DOHH2 (cell line): ENCODE measurements around the gene SMPDL3A.

Source experiments
- H3F3A ChIP-seq: fragments of 200-600 bp; sonication (generic), shearing (Covaris generic); 2 replicates; pipeline ENCODE4 v1.6.0; 2016; ENCODE audit warnings: antibody characterized with exemption, mild to moderate bottlenecking; ENCODE audit not compliant: control insufficient read depth, insufficient read depth
- H3K27ac ChIP-seq: fragments of 200-600 bp; sonication (generic); 2 replicates; pipeline ENCODE4 v1.5.1; 2014; ENCODE audit warnings: low read depth, mild to moderate bottlenecking, low read length, moderate library complexity
- H3K27me3 ChIP-seq: fragments of 200-600 bp; sonication (generic); 2 replicates; pipeline ENCODE4 v1.6.1; 2014; ENCODE audit warnings: mild to moderate bottlenecking, low read length, mixed read lengths; ENCODE audit not compliant: control insufficient read depth
- H3K36me3 ChIP-seq: fragments of 200-600 bp; sonication (generic); 2 replicates; pipeline ENCODE4 v1.6.1; 2014; ENCODE audit warnings: mild to moderate bottlenecking, low read length, moderate library complexity, mixed read lengths; ENCODE audit not compliant: control insufficient read depth
- H3K4me1 ChIP-seq: fragments of 200-600 bp; sonication (generic); 2 replicates; pipeline ENCODE4 v1.6.1; 2014; ENCODE audit warnings: mild to moderate bottlenecking, low read length, mixed read lengths; ENCODE audit not compliant: control insufficient read depth
- H3K4me2 ChIP-seq: fragments of 200-600 bp; sonication (generic); 2 replicates; pipeline ENCODE4 v1.6.0; 2014; ENCODE audit warnings: mild to moderate bottlenecking, low read length, moderate library complexity
- H3K4me3 ChIP-seq: fragments of 200-600 bp; sonication (generic); 2 replicates; pipeline ENCODE4 v1.5.1; 2014; ENCODE audit warnings: mild to moderate bottlenecking, low read length, mixed read lengths
- H3K79me2 ChIP-seq: fragments of 200-600 bp; sonication (generic); 2 replicates; pipeline ENCODE4 v1.6.1; 2014; ENCODE audit warnings: mild to moderate bottlenecking, low read length, mixed read lengths; ENCODE audit not compliant: control insufficient read depth
- H3K9me2 ChIP-seq: fragments of 200-600 bp; sonication (generic); replicated peaks from 2 replicates; pipeline ENCODE4 v1.6.1; 2014; ENCODE audit warnings: mild to moderate bottlenecking, low read length, mixed read lengths; ENCODE audit not compliant: control insufficient read depth
- H3K9me3 ChIP-seq: fragments of 200-600 bp; sonication (generic); 2 replicates; pipeline ENCODE4 v1.6.1; 2014; ENCODE audit warnings: antibody characterized with exemption, low read length, mixed read lengths; ENCODE audit not compliant: control insufficient read depth, insufficient read depth
- H4K20me1 ChIP-seq: fragments of 200-600 bp; sonication (generic); 2 replicates; pipeline ENCODE4 v1.6.0; 2014; ENCODE audit warnings: low read depth, mild to moderate bottlenecking, antibody characterized with exemption, low read length, moderate library complexity; ENCODE audit not compliant: control insufficient read depth, insufficient read depth
- EZH2phosphoT487 ChIP-seq: fragments of 200-600 bp; sonication (generic); IDR thresholded peaks from 2 replicates; pipeline ENCODE4 v1.6.1; 2017; ENCODE audit warnings: borderline replicate concordance, mild to moderate bottlenecking, antibody characterized with exemption, low read length, moderate library complexity, mixed read lengths
- TF ChIP-seq, protein P1 (sequence below): fragments of 200-600 bp; sonication (generic); IDR thresholded peaks from one replicate; pipeline ENCODE4 v1.5.1; 2014; ENCODE audit warnings: antibody characterized with exemption, mild to moderate bottlenecking, low read depth, low read length; ENCODE audit not compliant: poor library complexity, severe bottlenecking

The SMPDL3A gene

DNA sequence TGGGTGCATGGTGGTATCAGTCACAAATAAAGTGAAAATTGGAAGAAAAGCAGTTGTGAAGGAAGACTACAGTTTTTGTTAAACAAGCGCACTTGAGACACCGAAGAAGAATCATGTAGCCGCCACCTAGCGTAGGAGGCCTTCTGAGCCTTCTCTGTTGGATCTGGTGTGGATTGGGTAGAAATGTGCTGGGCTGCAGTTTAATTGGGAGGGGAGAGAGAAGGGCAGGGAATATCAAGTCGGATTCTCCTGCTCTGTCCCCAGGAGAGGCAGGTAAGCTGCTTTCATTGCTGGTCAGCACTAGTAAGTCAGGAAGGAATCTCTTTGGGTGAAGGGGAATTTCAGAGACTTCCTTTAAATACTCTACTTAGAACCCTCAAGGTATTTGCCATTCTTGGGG is 10.8 kb upstream of the SMPDL3A start:
- Histone ChIP-seq H3K4me2 (no peak overlapping the region), H3K36me3 (no peaks in the 10 kb centered on the region), H3K27ac (no peak overlapping the region)

GRCh38 chr6:122778985-122779661 is 9.9 kb upstream of the SMPDL3A start:
- no peaks in the 10 kb centered on the region for H3K4me1 ChIP-seq
- H3K79me2 ChIP-seq: no peaks in the 10 kb centered on the region
- no peak for TF ChIP-seq EZH2phosphoT487
- TF ChIP-seq, protein P1, sequence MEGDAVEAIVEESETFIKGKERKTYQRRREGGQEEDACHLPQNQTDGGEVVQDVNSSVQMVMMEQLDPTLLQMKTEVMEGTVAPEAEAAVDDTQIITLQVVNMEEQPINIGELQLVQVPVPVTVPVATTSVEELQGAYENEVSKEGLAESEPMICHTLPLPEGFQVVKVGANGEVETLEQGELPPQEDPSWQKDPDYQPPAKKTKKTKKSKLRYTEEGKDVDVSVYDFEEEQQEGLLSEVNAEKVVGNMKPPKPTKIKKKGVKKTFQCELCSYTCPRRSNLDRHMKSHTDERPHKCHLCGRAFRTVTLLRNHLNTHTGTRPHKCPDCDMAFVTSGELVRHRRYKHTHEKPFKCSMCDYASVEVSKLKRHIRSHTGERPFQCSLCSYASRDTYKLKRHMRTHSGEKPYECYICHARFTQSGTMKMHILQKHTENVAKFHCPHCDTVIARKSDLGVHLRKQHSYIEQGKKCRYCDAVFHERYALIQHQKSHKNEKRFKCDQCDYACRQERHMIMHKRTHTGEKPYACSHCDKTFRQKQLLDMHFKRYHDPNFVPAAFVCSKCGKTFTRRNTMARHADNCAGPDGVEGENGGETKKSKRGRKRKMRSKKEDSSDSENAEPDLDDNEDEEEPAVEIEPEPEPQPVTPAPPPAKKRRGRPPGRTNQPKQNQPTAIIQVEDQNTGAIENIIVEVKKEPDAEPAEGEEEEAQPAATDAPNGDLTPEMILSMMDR: no peak
- H3K27ac ChIP-seq: no peak overlapping the region
- H4K20me1 ChIP-seq: no peaks in the 10 kb centered on the region
- H3K36me3 ChIP-seq: no peaks in the 10 kb centered on the region
- H3K4me2 ChIP-seq: no peak overlapping the region
- no peaks in the 10 kb centered on the region for H3F3A ChIP-seq
- peaks cover 6% of the 10 kb centered on the region for H3K27me3 ChIP-seq
- no peaks in the 10 kb centered on the region for H3K9me3 ChIP-seq
- H3K9me2 ChIP-seq: no peaks in the 10 kb centered on the region
- no peak overlapping the region for H3K4me3 ChIP-seq

More for the DNA sequence above, 10.8 kb upstream of the SMPDL3A start:
- no peaks in the 10 kb centered on the region for H3K9me2 ChIP-seq
- no peaks in the 10 kb centered on the region for H3K9me3 ChIP-seq
- H3F3A ChIP-seq: no peaks in the 10 kb centered on the region
- H3K27me3 ChIP-seq: peaks cover 6% of the 10 kb centered on the region
- TF ChIP-seq EZH2phosphoT487: no peak
- TF ChIP-seq, protein P1: no peak
- no peak overlapping the region for H3K4me3 ChIP-seq
- H4K20me1 ChIP-seq: no peaks in the 10 kb centered on the region
- H3K79me2 ChIP-seq: no peaks in the 10 kb centered on the region
- H3K4me1 ChIP-seq: no peaks in the 10 kb centered on the region

DNA sequence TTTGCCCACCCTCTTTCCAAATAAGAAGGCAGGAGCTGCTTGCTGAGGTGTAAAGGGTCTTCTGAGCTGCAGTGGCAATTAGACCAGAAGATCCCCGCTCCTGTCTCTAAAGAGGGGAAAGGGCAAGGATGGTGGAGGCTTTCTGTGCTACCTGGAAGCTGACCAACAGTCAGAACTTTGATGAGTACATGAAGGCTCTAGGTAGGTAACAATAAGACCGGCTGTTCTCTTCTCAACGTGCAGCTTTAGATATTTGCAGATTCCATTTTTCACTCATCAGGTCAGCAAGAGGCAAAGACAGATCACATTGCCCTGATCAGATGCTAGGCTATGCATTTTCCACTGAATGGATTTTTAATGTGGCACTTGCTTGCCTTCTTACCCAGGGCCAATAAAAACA is 9.4 kb upstream of the SMPDL3A start, which contains the start of gene FABP7:
TSS of gene FABP7 (plus strand) at position 50 of the 400 bp plus-strand sequence. CDS start at position 129, 79 bp downstream.
- Histone ChIP-seq H3K4me2 (no peak within 1 kb of the TSS), H3K9me3 (no peaks in the 10 kb centered on the region), H3F3A (no peaks in the 10 kb centered on the region), H3K36me3 (no peaks in the 10 kb centered on the region), H3K79me2 (no peaks in the 10 kb centered on the region), H3K27me3 (peaks cover 6% of the 10 kb centered on the region), H3K9me2 (no peaks in the 10 kb centered on the region), H3K4me1 (no peaks in the 10 kb centered on the region), H3K4me3 (no peak within 1 kb of the TSS), H3K27ac (no peak within 1 kb of the TSS), H4K20me1 (no peaks in the 10 kb centered on the region)
- TF ChIP-seq EZH2phosphoT487: no peak
- TF ChIP-seq, protein P1: no peak
